Epithelial cell of proximal tubule (primary cell): Measurements from ENCODE around the gene NAT9. TPM values are rescaled to one million over a fixed set of nuclear protein-coding genes. Genes with fewer than 3 reads are reported as not detected.

ENCODE experiments used
- DNase-seq: peaks from one replicate; pipeline ENCODE4 v3.0.0-alpha.2; 2011; ENCODE audit warnings: low read depth
- H3K4me3 ChIP-seq: 2 replicates; pipeline ENCODE4 v1.5.1; 2011; ENCODE audit warnings: low read depth, mild to moderate bottlenecking, low read length
- total RNA-seq: library from RNA; depleted of rRNA; stranded (reverse); fragments of >200 nt; gene quantifications from 2 replicates; pipeline ENCODE4 v1.2.3, GENCODE V29; 2015
- TF ChIP-seq, protein P1 (sequence below): conservative IDR thresholded peaks from 2 replicates; pipeline ENCODE4 v1.5.1; 2012; ENCODE audit warnings: low read depth, mild to moderate bottlenecking, low read length

NAT9 gene
- total RNA-seq, 1 donor from 2014 or later = 24.5 TPM

- no peak overlapping the region for H3K4me3 ChIP-seq
- no peak for DNase-seq
- TF ChIP-seq, protein P1, sequence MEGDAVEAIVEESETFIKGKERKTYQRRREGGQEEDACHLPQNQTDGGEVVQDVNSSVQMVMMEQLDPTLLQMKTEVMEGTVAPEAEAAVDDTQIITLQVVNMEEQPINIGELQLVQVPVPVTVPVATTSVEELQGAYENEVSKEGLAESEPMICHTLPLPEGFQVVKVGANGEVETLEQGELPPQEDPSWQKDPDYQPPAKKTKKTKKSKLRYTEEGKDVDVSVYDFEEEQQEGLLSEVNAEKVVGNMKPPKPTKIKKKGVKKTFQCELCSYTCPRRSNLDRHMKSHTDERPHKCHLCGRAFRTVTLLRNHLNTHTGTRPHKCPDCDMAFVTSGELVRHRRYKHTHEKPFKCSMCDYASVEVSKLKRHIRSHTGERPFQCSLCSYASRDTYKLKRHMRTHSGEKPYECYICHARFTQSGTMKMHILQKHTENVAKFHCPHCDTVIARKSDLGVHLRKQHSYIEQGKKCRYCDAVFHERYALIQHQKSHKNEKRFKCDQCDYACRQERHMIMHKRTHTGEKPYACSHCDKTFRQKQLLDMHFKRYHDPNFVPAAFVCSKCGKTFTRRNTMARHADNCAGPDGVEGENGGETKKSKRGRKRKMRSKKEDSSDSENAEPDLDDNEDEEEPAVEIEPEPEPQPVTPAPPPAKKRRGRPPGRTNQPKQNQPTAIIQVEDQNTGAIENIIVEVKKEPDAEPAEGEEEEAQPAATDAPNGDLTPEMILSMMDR = no peak
These were observed 20.7 kb upstream of the NAT9 start for GRCh38 chr17:74796866-74797265.

- DNase-seq = no peak
- H3K4me3 ChIP-seq = no peak overlapping the region
- TF ChIP-seq, protein P1 = no peak
These were observed 20.1 kb upstream of the NAT9 start for GRCh38 chr17:74796211-74796610.

- TF ChIP-seq, protein P1 = no peak
These were observed 19.3 kb upstream of the NAT9 start for GRCh38 chr17:74795327-74796020.

GRCh38 chr17:74792586-74793105, 16.5 kb upstream of the NAT9 start:
- TF ChIP-seq, protein P1 = no peak
- H3K4me3 ChIP-seq = no peak overlapping the region
- no peak for DNase-seq

More at GRCh38 chr17:74795327-74796020, 19.3 kb upstream of the NAT9 start:
- no peak for DNase-seq
- H3K4me3 ChIP-seq = no peak overlapping the region

- TF ChIP-seq, protein P1 = no peak
- no peak overlapping the region for H3K4me3 ChIP-seq
- no peak for DNase-seq
These were observed 14.3 kb upstream of the NAT9 start for GRCh38 chr17:74790161-74791058.

DNA sequence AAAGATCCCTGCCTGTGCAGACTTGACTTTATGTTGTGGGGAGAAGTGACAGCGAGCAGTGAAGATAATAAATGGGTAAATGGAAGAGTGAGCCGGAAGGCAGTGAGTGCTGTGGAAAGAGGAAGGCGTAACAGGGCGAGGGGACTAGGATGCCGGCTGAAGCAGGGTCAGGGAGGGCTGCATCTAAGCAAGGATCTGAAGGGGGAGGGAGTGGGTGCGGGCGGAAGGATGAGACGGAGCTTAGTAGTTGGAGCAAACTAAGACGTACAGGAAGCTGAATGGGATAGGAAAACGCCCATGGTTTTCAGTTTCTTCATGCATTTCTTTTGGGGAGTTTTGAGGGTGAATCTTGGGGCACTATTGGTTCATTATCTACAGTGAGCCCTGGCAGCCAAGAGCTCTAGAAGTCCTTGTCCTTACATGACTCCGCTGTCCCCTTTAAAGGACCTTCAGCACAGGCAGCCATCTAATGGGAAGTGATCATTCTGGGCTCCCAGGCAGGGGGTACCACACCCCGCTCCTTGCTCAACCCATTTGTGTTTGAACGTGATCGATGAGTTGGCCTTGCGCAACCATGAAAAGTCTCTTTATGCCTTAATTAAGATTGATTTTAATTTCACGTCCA, 10.4 kb upstream of the NAT9 start:
- DNase-seq = no peak

More for the DNA sequence above, 10.4 kb upstream of the NAT9 start:
- H3K4me3 ChIP-seq = no peak overlapping the region
- TF ChIP-seq, protein P1 = no peak
